RPMI8226 (cell line): ENCODE data around the gene ZBTB33.

Experiments
- DNase-seq: peaks from one replicate; pipeline ENCODE4 v3.0.0-alpha.2; 2015

Gene ZBTB33

DNA sequence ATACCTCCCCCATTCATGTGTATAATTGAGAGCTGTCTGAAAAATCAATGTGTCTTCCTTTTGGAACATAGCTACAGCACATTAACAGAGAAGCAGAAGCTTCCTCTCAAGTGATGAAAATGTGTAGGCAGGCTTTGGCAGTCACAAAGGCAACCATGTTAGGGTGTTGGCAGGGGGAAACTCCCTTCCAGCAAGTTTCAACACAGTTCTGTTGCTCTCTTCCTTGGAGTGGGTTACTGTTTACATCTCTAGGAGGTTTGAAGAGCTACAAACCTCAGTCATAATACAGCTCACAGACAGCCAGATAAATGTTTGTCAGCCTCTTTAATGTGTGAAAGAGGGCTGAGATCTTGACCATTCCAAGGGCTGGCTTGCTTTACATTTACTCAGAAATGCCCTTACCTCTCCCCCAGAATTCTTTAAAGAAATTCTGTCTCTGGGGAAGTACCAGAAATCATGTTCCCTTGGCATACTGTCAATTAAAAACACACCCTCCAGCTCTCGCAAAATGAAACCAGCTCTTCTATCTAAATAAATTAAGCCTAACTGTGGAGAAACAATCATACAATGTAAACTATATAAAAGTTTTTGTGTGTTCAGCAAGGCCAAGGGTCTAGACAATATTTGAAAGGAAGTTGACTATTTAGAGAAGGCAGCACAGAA lies 18.9 kb downstream of the ZBTB33 start:
- DNase-seq, result no peak

GRCh38 chrX:120270567-120270966 lies 20.0 kb downstream of the ZBTB33 start:
- DNase-seq, result no peak

DNA sequence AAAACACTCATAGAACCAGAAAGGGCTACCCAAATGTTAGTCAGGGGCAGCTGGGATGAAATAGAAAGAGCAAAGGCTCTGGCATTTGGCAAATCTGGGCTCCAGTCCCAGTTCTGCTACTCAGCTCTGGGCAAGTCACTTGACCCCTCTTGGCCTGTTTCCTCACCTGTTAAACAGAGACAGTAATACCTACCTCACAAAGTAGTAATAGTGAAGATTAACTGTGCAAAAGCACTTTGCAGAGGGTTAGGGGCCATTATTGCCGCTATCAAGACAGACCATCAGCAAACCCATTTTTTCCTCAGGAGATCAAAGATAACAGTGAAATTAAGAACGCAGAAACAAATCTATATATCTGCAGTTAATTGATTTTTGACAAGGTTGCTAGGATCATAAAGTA lies 20.6 kb downstream of the ZBTB33 start:
- no peak for DNase-seq

DNA sequence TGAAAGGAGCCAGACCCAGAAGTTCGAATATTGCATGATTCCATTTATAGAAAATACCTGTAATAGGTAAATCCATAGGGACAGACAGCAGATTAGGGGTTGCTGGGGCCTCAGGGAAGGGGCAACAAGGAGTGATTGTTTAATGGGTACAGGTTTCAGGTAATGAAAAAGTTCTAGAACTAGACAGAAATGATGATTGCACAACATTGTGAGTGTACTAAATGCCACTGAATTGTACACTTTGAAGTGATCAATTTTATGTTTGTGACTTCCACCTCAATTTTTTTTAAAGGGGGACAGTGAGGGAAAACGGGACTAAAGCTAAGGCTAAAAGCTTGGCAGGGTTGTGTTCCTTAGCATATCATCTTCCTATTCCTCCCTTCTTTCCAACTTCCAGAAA lies 23.5 kb downstream of the ZBTB33 start:
- DNase-seq, result no peak

- no peak for DNase-seq
Observed at GRCh38 chrX:120274958-120275357, 24.3 kb downstream of the ZBTB33 start.

DNA sequence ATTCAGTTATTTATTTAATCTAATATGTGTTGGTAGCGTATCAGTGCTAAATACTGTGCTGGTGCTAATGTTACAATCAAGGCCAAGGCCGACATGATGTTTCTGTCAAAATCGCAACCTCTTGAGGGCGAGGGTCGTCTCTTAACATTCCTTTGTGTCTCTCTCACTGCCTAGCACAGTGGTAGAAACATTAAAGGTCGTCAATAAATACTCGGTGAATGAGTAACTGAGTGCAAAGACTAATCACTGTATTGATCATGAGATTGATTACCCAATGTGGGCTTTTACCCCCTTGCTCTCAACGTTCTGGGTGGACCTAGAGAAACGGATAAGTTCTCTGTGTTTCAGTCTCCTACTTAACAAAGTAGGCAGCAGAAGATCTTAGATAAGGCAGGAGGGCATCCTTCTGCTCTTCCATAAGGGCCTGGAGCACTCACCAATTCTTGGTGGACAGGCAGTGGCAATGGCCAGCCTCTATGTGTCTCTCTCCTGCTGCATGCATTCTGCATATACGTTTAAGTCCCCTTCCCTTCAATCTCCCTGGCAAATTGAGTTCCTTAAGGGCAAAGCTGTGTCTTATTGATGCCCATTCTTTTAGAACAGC lies 30.5 kb downstream of the ZBTB33 start:
- no peak for DNase-seq

GRCh38 chrX:120281761-120282160 lies 31.1 kb downstream of the ZBTB33 start:
- DNase-seq, result no peak

GRCh38 chrX:120282697-120283096 lies 32.1 kb downstream of the ZBTB33 start:
- DNase-seq, result no peak

- DNase-seq, result no peak
Observed at GRCh38 chrX:120286733-120287512, 36.3 kb downstream of the ZBTB33 start.

DNA sequence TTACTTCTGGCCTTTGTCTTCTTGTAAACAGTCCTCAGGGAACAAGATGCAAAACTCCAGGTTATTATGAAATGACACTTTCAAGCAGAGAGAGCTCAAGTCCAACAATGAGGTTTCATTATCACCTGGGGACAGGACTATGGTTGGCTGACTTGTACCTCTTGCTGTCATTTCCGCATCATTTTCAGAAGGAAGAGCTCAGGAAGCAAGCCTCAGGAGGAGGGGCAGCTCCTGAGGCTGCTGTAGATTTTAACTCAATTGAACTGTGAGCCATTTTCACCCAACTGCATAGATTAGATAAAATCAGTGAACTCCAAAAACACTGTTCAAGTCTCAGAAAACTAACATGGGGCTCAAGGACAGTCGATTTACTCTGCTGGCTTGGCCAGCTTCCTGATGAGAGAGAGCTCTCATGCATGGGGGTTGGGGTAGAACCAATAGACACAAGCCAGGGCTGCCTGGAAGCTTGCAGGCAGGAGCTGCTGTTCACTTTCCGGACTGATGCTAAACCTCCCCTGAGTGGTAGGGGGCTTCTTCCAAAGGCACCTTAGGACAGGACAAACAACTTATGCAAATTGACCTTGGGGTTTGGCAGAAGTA lies 37.0 kb downstream of the ZBTB33 start:
- no peak for DNase-seq

GRCh38 chrX:120290107-120290506 lies 39.5 kb downstream of the ZBTB33 start:
- no peak for DNase-seq

- DNase-seq, result no peak
Observed at GRCh38 chrX:120291211-120291610, 40.6 kb downstream of the ZBTB33 start.

DNA sequence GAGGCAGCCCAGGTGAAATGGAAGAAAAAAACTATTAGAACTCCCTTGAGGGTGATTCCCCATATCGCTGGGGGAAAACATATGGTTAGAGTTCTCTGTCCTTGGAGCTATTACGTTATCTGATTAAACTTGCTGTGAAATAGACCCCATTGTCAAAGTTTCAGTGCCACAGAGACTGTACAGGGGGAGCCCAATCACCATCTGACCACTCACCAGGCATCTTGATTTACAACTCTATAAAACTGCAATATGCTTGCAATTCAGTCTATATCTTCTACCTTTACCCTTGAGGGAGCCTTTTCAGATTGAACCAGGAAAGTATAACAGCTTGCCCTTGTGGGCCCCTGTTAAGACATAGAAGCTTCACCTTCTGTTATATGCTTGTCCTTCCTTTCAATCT lies 42.4 kb downstream of the ZBTB33 start:
- no peak for DNase-seq

DNA sequence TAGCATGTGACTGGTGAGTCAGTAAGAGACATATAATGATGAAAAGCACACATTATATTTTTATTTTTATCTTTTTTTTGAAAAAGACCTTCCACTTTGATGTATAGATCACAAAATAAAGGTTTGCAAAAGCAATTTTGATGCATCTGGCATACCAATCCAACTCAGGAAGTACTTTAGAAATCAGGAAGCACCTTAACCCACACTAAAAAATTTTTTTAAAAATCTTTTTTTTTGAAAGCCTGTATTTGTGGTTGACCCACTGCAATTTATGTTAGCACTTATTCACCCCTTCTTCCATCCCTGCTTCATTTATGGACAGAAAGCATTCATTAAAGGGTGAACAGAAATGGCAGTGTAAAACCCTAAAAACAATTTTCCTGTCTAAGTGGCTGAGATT lies 44.0 kb downstream of the ZBTB33 start:
- no peak for DNase-seq

- DNase-seq, result no peak
Observed at GRCh38 chrX:120297923-120298322, 47.3 kb downstream of the ZBTB33 start.

DNA sequence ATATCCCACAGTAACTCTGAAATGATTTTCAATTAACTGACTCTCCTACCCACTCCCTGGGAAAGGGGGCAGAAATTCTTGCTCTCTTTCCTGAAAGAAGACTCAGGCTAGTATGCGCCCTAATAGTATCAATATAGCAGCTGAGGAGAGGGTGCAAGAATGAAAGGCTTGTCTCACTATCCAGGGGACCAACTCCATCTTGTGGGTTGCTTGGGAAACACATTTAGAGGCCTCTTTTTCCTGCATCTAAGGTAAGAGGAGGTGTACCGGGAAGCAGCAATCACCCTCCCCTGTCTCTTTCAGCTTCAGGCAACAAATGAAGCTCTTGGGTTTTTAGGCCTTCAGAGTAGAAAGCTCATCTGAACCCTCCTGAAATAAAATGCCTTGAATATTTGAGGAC lies 49.3 kb downstream of the ZBTB33 start:
- DNase-seq, result no peak

DNA sequence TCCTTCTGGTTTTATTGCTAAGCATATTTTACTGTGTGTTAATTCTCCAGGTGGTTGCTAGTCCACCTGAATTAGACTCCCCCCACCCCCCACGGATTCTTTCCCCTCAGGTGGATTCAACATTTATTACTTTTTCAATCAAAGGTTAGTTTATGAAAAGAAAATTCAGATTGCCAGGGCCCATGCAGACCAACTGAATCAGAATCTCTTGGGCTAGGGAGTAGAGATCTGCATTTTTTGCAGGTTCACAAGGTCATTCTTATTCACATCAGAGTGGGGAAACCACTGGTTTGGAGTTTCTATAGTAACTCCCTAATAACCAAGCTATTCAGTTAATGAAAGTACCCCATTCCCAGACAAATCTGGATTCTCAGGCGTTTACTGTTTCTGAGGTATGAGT lies 50.9 kb downstream of the ZBTB33 start:
- DNase-seq, result peak; percentile 10

- DNase-seq, result peak; percentile 43
Observed at GRCh38 chrX:120301960-120302359, 51.3 kb downstream of the ZBTB33 start.

DNA sequence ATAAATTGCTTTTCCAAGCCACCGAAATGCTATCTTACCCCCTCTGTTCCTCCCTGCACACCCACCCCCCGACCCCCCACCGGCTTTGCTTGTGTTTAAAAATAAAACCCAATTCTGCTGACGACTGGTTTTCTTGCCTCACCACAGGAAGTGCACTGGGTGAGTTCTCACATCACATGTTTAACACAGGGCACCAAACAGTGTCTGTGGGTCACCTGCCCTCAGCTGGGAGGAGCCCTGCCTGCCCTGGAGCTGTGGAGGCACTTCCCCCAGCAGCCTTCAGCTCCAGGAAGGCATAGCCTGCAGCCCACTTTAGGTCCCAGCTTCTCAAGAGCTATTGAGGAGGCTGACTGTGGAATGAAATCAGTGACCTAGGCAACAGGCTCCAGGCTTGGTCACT lies 51.8 kb downstream of the ZBTB33 start:
- peak; percentile 92 for DNase-seq

- DNase-seq, result peak; percentile 59
Observed at GRCh38 chrX:120304256-120304655, 53.6 kb downstream of the ZBTB33 start.

- DNase-seq, result no peak
Observed at GRCh38 chrX:120305531-120306141, 55.0 kb downstream of the ZBTB33 start.

DNA sequence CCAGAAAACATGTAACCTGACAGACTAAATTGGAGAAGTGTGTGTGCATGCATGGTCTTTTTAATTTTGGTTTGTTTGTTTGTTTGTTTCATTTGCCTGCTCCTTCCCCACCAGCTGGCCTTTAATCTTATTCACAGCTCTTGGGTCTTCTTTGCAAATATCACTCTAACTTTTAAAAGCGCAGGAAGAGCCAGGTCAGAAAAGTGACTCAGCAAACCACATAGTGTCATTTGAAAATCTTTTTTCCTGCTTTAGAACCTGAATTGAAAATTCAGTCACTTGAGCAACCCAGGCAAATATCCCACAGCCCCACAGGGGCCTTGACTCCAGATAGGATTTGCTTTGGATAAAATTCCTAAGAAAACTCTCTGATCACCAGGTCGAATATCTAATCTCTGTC lies 56.0 kb downstream of the ZBTB33 start:
- peak; percentile 28 for DNase-seq
